ENCODE measurements around the gene ZNF780A. TPM values are rescaled to one million over a fixed set of nuclear protein-coding genes. Genes with fewer than 3 reads are reported as not detected.

ZNF780A gene
- total RNA-seq, 8 experiments from 2014 or later, result 13.8 to 23.8 (median 15.8) TPM

DNA sequence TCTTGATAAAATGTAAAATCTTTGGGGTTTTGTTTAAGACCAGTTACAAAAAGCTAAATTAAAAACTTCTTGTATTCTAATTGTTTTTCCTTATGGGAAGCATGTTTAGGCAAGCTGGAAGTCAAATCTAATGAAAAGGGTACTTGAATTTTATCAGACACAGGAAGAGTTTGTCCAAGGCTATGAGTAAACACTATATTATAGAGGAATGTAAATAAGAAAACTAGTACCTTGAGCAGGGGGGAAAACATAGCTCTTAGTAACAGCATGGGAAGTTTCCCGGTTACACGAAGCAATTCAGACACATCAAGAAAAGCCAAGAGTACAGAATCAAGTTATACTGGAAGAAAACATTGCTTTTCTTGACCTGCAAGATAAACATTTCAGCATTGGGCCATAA lies 19.8 kb upstream of the ZNF780A start:
- Histone ChIP-seq H3K27ac (no peak overlapping the region), H3K4me3 (no peak overlapping the region), H3K4me1 (replicated peaks in 1 of 2) (no peaks in the 10 kb centered on the region)
- 18 to 100% (median 49%) methylated on average over 1 to 2 of the region's 2 CpGs for WGBS, 10 experiments
- in situ Hi-C loops (cut with MboI; ENCODE audit: low pct_unique_long_range_greater_than_20kb in 2 of 9, low sequenced_read_pairs in 9 of 9, unreplicated experiment in 9 of 9), result no loop called here
- no peak for ATAC-seq (replicated peaks in 6 of 8)

DNA sequence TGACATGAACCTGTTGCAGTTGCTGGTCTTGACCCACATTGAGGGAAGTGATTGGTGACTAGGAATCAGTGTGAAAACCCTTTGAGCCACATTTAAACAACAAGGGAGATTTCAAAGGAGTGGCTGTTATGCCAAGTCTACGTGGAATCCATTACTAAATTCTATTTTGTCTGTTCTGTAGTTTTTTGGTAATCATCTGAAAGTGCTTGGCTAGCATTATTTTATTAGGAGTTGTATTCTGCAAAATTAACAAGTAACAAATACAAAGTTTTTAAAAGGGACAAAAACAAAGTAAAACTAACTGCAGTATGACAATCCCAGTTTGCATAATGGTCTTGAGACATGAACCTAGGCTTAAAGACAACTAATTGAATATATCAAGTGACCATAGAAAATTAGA lies 14.0 kb upstream of the ZNF780A start:
- in situ Hi-C loops (cut with MboI; ENCODE audit: low pct_unique_long_range_greater_than_20kb in 2 of 9, low sequenced_read_pairs in 9 of 9, unreplicated experiment in 9 of 9), result no loop called here
- ATAC-seq (replicated peaks in 6 of 8), result no peak
- Histone ChIP-seq H3K27ac (no peak overlapping the region), H3K4me1 (replicated peaks in 1 of 2) (no peaks in the 10 kb centered on the region), H3K4me3 (no peak overlapping the region)
- WGBS, 10 experiments, result 0 to 75% (median 14%) methylated on average over 1 of the region's 1 CpG; no CpG with 5 or more reads in 3 of the 10 experiments

DNA sequence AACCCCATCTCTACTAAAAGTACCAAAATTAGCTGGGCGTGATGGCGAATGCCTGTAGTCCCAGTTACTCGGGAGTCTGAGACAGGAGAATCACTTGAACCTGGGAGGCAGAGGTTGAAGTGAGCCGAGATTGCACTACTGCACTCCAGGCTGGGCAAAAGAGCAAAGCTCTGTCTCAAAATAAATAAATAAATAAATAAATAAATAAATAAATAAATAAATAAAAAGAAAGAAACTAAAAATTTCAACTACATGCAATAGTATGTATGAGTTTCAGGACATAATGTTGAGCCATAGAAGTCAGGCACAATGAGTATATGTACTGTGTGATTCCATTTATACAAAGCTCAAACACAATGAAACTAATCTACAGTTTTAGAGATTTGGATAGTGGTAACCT lies 12.9 kb upstream of the ZNF780A start:
- Histone ChIP-seq H3K27ac (no peak overlapping the region), H3K4me1 (replicated peaks in 1 of 2) (no peaks in the 10 kb centered on the region), H3K4me3 (no peak overlapping the region)
- no peak for ATAC-seq (replicated peaks in 6 of 8)
- 44 to 94% (median 70%) methylated on average over 3 to 4 of the region's 4 CpGs; no CpG with 5 or more reads in 1 of the 10 experiments for WGBS, 10 experiments
- in situ Hi-C loops (cut with MboI; ENCODE audit: low pct_unique_long_range_greater_than_20kb in 2 of 9, low sequenced_read_pairs in 9 of 9, unreplicated experiment in 9 of 9), result no loop called here

DNA sequence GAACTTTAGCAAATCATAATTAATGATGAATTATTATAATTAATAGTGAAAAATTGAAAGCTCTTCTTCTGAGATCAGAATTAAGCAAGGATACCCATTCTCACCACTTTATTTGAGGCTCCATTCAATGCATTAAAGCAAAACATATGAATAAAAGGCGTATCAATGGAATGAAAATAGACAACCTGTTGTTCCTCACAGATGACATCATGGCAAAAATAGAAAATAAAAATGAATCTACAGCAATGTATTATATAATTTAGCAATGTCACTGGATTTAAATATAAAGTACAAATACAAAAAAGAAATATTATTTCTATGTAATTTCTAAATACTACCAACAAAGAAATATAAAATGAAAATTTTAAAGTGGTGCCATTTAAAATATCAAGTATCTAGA lies 11.1 kb upstream of the ZNF780A start:
- WGBS, 10 experiments, result 0 to 100% (median 63%) methylated on average over 1 of the region's 1 CpG
- in situ Hi-C loops (cut with MboI; ENCODE audit: low pct_unique_long_range_greater_than_20kb in 2 of 9, low sequenced_read_pairs in 9 of 9, unreplicated experiment in 9 of 9), result no loop called here

DNA sequence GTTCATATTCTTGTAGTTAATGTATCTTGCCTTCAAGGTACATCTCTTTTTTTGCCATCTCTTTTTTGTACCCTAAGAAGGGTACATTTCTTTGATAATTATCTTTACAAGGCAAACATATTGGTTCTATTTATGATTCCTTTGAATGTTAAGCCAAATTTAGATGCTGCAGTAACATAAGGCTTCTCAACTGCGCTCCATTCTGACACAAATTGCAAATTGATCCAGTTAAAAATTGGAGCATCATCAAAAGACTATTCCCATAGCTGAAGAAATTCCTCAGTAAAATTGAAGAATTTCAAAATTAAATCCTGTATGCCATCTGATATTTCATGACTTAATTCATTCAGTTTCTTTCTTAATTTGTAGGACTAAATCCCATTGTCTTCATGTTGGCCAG lies 2.7 kb upstream of the ZNF780A start:
- ATAC-seq (replicated peaks in 6 of 8), result no peak
- H3K27ac ChIP-seq, result no peak overlapping the region
- no peak overlapping the region for H3K4me3 ChIP-seq
- peaks cover 7 to 14% of the 10 kb centered on the region in 2 donors for H3K4me1 ChIP-seq (replicated peaks in 1 of 2)
- 43 to 100% (median 87%) methylated on average over 1 of the region's 1 CpG; no CpG with 5 or more reads in 2 of the 10 experiments for WGBS, 10 experiments
- in situ Hi-C loops (cut with MboI; ENCODE audit: low pct_unique_long_range_greater_than_20kb in 2 of 9, low sequenced_read_pairs in 9 of 9, unreplicated experiment in 9 of 9), result no loop called here

More for the DNA sequence above, 11.1 kb upstream of the ZNF780A start:
- H3K4me1 ChIP-seq (replicated peaks in 1 of 2), result no peaks in the 10 kb centered on the region
- H3K4me3 ChIP-seq, result no peak overlapping the region
- ATAC-seq (replicated peaks in 6 of 8), result no peak
- no peak overlapping the region for H3K27ac ChIP-seq

DNA sequence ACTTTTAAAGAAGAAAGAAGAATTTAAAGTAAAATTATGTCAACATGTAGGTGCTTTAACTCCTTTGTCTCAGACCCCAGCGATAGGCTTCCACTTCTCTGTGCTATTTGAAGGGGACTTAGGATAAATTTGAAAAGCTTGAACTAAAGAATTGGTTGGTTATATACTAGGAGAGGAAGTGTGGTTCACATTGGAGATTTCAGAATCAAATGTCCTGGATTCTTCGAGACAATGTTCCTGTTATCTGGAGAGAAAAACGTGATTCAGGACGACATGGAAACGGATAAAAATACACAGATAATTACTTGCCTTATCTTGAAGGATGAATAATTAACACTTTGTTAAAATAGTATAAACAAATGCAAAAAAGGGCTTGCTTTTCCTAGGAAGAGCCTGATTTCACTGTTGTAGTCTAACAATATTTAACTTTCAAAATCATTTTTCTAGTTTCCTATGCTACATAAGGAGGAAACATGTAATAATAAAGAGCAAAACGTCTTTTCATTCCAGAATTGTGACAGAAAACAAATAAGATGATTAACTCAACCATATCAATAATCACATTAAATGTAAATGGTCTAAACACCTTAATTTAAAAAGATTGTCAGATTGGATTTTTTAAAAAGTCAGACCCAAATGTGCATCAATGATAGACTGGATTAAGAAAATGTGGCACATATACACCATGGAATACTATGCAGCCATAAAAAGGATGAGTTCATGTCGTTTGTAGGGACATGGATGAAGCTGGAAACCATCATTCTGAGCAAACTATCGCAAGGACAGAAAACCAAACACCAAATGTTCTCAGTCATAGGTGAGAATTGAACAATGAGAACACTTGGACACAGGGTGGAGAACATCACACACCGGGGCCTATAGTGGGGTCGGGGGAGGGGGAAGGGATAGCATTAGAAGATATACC lies 724 bp upstream of the ZNF780A start:
- WGBS, 10 experiments, result 0 to 64% (median 35%) methylated on average over 3 to 8 of the region's 10 CpGs
- peaks cover 7 to 14% of the 10 kb centered on the region in 2 donors for H3K4me1 ChIP-seq (replicated peaks in 1 of 2)
- no peak for ATAC-seq (replicated peaks in 6 of 8)
- in situ Hi-C loops (cut with MboI; ENCODE audit: low pct_unique_long_range_greater_than_20kb in 2 of 9, low sequenced_read_pairs in 9 of 9, unreplicated experiment in 9 of 9), result no loop called here
- peak overlapping the region in 1 of 2 donors; percentile 95 for H3K27ac ChIP-seq
- peak overlapping the region; percentile 65 to 87 (median 78) for H3K4me3 ChIP-seq

DNA sequence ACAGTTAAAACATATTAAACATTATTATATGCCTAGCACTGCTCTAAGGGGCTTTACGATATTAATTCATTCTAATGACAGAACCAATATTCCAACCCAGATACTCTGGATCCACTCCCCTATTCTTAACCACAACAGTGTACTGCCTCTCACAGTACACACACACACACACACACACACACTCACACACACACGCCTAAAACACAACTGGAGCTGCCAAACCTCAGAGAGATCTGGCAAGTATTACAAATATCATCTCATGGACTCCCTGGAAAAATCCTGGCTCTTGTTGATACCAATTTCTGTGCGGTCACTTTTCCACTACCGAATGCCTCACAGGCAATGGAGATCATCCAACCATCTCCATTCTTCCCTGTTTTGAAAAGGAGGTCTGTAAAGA lies 1.3 kb downstream of the ZNF780A start:
- Histone ChIP-seq H3K4me1 (replicated peaks in 1 of 2) (peaks cover 7 to 14% of the 10 kb centered on the region in 2 donors), H3K27ac (peak overlapping the region in 1 of 2 donors; percentile 95), H3K4me3 (peak overlapping the region; percentile 65 to 87 (median 78))
- ATAC-seq (replicated peaks in 6 of 8), result no peak
- in situ Hi-C loops (cut with MboI; ENCODE audit: low pct_unique_long_range_greater_than_20kb in 2 of 9, low sequenced_read_pairs in 9 of 9, unreplicated experiment in 9 of 9), result no loop called here
- 4 to 88% (median 64%) methylated on average over 1 to 3 of the region's 4 CpGs; no CpG with 5 or more reads in 2 of the 10 experiments for WGBS, 10 experiments

DNA sequence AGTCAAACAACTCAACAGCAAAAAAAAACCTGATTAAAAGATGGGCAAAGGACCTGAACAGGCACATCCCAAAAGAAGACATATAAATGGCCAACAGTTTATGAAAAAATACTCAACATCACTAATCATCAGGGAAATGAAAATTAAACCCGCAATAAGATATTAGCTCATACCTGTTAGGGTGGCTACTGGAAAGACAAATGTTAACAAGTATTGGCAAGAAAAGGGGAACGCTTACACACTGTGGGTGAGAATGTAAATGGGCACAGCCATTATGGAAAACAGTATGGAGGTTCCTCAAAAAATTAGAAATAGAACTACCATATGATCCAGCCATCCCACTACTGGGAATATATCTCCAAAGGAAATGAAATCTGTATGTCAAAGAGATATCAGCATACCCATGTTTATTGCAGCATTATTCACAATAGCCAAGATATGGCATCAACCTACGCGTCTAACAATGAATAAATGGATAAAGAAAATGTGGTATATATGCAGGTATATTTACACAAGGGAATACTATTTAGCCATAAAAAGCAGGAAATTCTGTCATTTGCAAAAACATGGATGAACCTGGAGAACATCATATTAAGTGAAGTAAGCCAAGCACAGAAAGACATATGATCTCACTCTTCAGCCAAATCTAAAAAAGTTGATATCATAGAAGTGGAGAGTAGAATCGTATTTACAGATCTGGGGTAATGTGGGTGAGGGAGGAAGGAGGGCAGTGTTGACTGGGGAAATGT lies 2.3 kb downstream of the ZNF780A start:
- in situ Hi-C loops (cut with MboI; ENCODE audit: low pct_unique_long_range_greater_than_20kb in 2 of 9, low sequenced_read_pairs in 9 of 9, unreplicated experiment in 9 of 9), result no loop called here
- peaks cover 7 to 14% of the 10 kb centered on the region in 2 donors for H3K4me1 ChIP-seq (replicated peaks in 1 of 2)
- WGBS, 10 experiments, result 85 to 100% (median 95%) methylated on average over 2 to 5 of the region's 5 CpGs
- no peak for ATAC-seq (replicated peaks in 6 of 8)
- H3K27ac ChIP-seq, result no peak overlapping the region
- no peak overlapping the region for H3K4me3 ChIP-seq

DNA sequence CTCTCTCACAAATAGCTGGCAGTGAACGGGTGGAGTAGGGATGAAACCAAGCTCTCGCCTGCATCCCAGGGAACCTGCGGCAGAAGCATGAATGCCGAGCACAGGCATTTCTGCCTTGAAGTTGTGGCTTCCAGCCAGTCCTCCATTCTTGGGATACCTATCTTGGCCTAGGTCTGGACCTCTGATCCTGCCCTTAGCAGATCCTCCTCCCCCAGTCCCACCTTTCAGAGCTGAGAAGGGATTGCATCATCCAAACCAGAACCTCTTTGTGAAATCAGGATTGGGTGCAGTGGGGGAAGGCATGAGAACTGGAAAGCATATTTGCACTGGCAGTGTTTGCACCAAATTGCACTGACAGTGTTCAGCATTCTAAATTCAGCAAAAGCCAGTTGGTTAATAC lies 5.8 kb downstream of the ZNF780A start:
- Histone ChIP-seq H3K4me3 (no peak overlapping the region), H3K4me1 (replicated peaks in 1 of 2) (peaks cover 7 to 10% of the 10 kb centered on the region in 2 donors), H3K27ac (no peak overlapping the region)
- in situ Hi-C loops (cut with MboI; ENCODE audit: low pct_unique_long_range_greater_than_20kb in 2 of 9, low sequenced_read_pairs in 9 of 9, unreplicated experiment in 9 of 9), result no loop called here
- ATAC-seq (replicated peaks in 6 of 8), result no peak
- WGBS, 10 experiments, result 67 to 100% (median 88%) methylated on average over 1 to 3 of the region's 4 CpGs; no CpG with 5 or more reads in 4 of the 10 experiments

DNA sequence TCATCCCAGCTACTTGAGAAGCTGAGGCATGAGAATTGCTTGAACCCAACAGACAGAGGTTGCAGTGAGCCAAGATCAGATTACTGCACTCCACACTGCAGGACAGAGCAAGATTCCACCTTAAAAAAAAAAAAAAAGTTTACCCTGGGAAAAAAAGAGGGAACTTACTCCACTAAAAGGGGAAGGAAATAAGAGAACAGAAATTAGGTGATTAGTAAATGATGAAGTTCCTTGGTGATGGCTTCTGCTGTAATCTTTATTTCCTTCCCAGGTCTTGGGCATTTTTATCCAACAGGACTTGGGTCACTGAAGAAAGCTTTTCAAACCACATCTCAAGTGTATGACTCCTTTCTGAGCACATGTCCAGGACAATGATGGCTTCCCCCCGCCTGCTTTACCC lies 9.3 kb downstream of the ZNF780A start:
- Histone ChIP-seq H3K4me3 (no peak overlapping the region), H3K27ac (no peak overlapping the region), H3K4me1 (replicated peaks in 1 of 2) (no peaks in the 10 kb centered on the region)
- in situ Hi-C loops (cut with MboI; ENCODE audit: low pct_unique_long_range_greater_than_20kb in 2 of 9, low sequenced_read_pairs in 9 of 9, unreplicated experiment in 9 of 9), result no loop called here
- ATAC-seq (replicated peaks in 6 of 8), result no peak
- WGBS, 10 experiments, result 83 to 100% (median 100%) methylated on average over 1 of the region's 1 CpG; no CpG with 5 or more reads in 4 of the 10 experiments

DNA sequence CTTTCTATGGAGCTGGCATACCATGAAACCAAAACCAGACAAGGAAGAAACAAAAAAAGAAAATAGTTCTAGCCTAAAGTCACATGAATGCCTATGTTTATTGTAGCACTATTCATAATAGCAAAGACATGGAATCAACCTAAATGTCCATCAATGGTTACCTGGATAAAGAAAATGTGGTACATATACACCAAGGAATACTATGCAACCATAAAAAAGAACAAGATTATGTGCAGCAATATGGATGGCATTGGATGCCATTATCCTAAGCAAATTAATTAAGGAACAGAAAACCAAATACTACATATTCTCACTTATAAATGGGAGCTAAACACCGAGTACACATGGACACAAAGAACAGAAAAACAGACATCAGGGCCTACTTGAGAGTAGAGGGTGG lies 10.5 kb downstream of the ZNF780A start:
- in situ Hi-C loops (cut with MboI; ENCODE audit: low pct_unique_long_range_greater_than_20kb in 2 of 9, low sequenced_read_pairs in 9 of 9, unreplicated experiment in 9 of 9), result no loop called here
- 83 to 100% (median 90%) methylated on average over 1 of the region's 1 CpG; no CpG with 5 or more reads in 3 of the 10 experiments for WGBS, 10 experiments
- no peak for ATAC-seq (replicated peaks in 6 of 8)
- Histone ChIP-seq H3K4me1 (replicated peaks in 1 of 2) (no peaks in the 10 kb centered on the region), H3K4me3 (no peak overlapping the region), H3K27ac (no peak overlapping the region)

DNA sequence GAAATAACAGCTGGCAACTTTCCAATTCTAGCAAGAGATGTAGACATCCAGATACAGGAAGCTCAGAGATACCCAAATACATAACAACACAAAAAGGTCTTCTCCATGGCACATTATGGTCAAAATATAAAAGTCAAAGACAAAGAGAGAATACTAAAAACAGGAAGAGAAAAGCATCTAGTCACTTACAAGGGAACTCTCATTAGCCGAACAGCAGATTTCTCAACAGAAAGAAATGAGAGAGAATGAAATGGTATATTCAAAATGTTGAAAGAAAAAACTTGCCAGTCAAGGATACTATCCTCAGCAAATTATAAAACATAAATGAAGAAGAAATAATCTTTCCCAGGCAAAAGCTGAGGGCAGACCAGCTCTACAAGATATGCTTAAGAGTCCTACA lies 12.4 kb downstream of the ZNF780A start:
- in situ Hi-C loops (cut with MboI; ENCODE audit: low pct_unique_long_range_greater_than_20kb in 2 of 9, low sequenced_read_pairs in 9 of 9, unreplicated experiment in 9 of 9), result no loop called here
- no peak for ATAC-seq (replicated peaks in 6 of 8)

DNA sequence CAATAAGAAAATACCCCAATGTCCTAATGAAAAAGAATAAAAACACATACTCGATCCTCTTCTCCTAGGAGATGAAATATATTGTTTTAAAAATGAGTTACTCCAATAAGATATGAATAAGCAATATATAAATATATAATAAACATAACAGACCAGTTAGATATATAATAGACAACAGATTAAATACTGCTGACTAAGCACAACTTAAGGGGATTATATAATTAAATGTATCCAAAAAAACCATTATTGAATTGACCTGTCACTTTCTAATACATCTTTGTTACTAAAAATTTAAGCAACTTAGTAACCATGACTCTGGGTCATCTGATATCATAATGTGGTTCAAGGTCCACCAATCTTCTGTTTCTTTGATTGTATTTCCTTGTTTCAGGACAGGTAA lies 20.7 kb downstream of the ZNF780A start:
- ATAC-seq (replicated peaks in 6 of 8), result no peak
- 63 to 100% (median 100%) methylated on average over 1 of the region's 1 CpG; no CpG with 5 or more reads in 2 of the 10 experiments for WGBS, 10 experiments
- Histone ChIP-seq H3K4me1 (replicated peaks in 1 of 2) (no peaks in the 10 kb centered on the region), H3K4me3 (no peak overlapping the region), H3K27ac (no peak overlapping the region)
- in situ Hi-C loops (cut with MboI; ENCODE audit: low pct_unique_long_range_greater_than_20kb in 2 of 9, low sequenced_read_pairs in 9 of 9, unreplicated experiment in 9 of 9), result no loop called here

More for the DNA sequence above, 12.4 kb downstream of the ZNF780A start:
- no peak overlapping the region for H3K27ac ChIP-seq
- 88 to 100% (median 95%) methylated on average over 1 of the region's 1 CpG; no CpG with 5 or more reads in 1 of the 10 experiments for WGBS, 10 experiments
- H3K4me1 ChIP-seq (replicated peaks in 1 of 2), result no peaks in the 10 kb centered on the region
- H3K4me3 ChIP-seq, result no peak overlapping the region

Measured in motor neuron (in vitro differentiated cells).